ENCODE results near the gene SLC29A4.
"Not testable (repeated sequence)": the region's sequence is repeated elsewhere in the genome, so short reads cannot be mapped to it uniquely, and the experiment has no call there.

GRCh38 chr7:5281598-5282500, 894 bp upstream of the SLC29A4 start:
- TF ChIP-seq YY1 (IDR thresholded peaks at IDR 0.05; ENCODE audit: insufficient read depth, insufficient replicate concordance, low read depth, low read length); THAP9 (CRISPR knock-in tag; IDR thresholded peaks at IDR 0.05; ENCODE audit: borderline replicate concordance); XRCC5 (optimal IDR thresholded peaks at IDR 0.05; ENCODE audit: low read length); ZNF740 (CRISPR knock-in tag; IDR thresholded peaks at IDR 0.05); CTCF (CRISPR knock-in tag; IDR thresholded peaks at IDR 0.05); CSRNP1 (CRISPR knock-in tag; IDR thresholded peaks at IDR 0.05); POLR2AphosphoS5 (IDR thresholded peaks at IDR 0.05; ENCODE audit: low read depth, low read length); ZZZ3 (CRISPR knock-in tag; IDR thresholded peaks at IDR 0.05; ENCODE audit: borderline replicate concordance); ZNF558 (CRISPR knock-in tag; IDR thresholded peaks at IDR 0.05; ENCODE audit: borderline replicate concordance); ATF7 (IDR thresholded peaks at IDR 0.05); ATF7 (CRISPR knock-in tag; IDR thresholded peaks at IDR 0.05); ARNT (IDR thresholded peaks at IDR 0.05); GPBP1L1 (CRISPR knock-in tag; IDR thresholded peaks at IDR 0.05); E2F2 (CRISPR knock-in tag; IDR thresholded peaks at IDR 0.05; ENCODE audit: borderline replicate concordance): not testable (repeated sequence)
